HFF-Myc (cell line): ENCODE measurements around the gene RASSF5.
A peak's percentile ranks its signal among the peaks of the same experiment; 100 is the strongest.

Source experiments
- DNase-seq: peaks from one replicate; pipeline ENCODE4 v3.0.0-alpha.2; 2011; ENCODE audit warnings: low read depth; ENCODE audit errors: extremely low read depth
- H3K4me3 ChIP-seq: replicated peaks from 2 replicates; pipeline ENCODE4 v1.5.1; 2011; ENCODE audit warnings: low read depth, mild to moderate bottlenecking, control low read depth, low read length
- TF ChIP-seq, protein P1 (sequence below): IDR thresholded peaks from 2 replicates; pipeline ENCODE4 v1.5.1; 2012; ENCODE audit warnings: mild to moderate bottlenecking, low read depth, low read length, control low read depth; ENCODE audit errors: missing control alignments

Gene RASSF5

DNA sequence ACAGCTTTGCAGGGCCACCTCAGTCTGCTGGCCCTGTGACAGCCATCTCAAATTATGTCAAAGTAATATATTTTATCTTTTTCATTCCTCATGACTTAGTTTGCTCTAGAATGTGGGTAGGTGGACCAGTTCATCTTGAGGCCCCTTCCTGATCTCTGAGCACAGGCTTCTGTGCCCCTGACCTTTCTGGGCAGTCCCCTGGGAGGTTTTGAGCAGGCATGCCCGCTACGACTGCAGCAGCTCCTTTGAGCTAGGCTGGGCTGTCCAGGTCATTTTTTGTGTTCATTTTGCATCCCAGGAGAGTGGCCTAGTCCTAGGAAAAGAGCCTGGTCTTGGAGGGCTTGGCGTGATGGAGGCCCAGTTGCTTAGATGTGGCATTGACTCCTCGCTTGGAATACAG, 62.2 kb downstream of the RASSF5 start:
- no peak overlapping the region for H3K4me3 ChIP-seq
- TF ChIP-seq, protein P1, sequence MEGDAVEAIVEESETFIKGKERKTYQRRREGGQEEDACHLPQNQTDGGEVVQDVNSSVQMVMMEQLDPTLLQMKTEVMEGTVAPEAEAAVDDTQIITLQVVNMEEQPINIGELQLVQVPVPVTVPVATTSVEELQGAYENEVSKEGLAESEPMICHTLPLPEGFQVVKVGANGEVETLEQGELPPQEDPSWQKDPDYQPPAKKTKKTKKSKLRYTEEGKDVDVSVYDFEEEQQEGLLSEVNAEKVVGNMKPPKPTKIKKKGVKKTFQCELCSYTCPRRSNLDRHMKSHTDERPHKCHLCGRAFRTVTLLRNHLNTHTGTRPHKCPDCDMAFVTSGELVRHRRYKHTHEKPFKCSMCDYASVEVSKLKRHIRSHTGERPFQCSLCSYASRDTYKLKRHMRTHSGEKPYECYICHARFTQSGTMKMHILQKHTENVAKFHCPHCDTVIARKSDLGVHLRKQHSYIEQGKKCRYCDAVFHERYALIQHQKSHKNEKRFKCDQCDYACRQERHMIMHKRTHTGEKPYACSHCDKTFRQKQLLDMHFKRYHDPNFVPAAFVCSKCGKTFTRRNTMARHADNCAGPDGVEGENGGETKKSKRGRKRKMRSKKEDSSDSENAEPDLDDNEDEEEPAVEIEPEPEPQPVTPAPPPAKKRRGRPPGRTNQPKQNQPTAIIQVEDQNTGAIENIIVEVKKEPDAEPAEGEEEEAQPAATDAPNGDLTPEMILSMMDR: no peak
- no peak for DNase-seq

DNA sequence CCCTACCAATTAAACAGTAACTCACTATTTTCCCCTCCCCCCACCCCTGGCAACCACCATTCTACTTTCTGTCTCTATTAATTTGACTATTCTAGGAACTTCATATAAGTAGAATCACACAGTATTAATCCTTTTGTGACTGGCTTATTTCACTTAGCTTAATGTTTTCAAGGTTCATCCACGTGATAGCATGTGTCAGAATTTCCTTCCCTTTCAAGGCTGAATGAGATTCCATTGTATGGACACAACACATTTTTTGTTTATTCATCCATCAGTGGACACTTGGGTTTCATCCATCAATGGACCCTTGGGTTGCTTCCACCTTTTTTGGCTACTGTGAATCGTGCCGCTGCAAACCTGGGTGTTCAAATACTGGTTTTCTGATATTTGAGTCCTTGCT, 63.2 kb downstream of the RASSF5 start:
- TF ChIP-seq, protein P1: no peak
- no peak for DNase-seq
- H3K4me3 ChIP-seq: no peak overlapping the region

DNA sequence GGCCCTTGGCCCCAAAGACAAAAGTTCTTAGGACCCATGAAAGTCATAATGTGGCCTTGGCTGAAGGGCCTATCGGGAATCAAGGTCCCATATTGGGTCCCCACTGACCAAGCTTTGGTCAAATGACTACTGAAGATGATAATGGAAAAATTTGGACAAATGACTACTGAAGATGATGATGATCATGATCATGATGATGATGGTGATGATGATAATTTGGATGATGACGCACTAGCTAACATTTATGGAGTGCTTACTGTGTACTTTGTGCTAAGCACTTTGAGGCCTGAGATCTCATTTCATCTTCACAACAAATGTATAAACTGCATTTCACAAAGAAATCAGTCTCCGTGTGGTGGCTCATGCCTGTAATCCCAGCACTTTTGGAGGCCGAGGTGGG, 65.5 kb downstream of the RASSF5 start:
- no peak overlapping the region for H3K4me3 ChIP-seq
- TF ChIP-seq, protein P1: no peak
- no peak for DNase-seq

DNA sequence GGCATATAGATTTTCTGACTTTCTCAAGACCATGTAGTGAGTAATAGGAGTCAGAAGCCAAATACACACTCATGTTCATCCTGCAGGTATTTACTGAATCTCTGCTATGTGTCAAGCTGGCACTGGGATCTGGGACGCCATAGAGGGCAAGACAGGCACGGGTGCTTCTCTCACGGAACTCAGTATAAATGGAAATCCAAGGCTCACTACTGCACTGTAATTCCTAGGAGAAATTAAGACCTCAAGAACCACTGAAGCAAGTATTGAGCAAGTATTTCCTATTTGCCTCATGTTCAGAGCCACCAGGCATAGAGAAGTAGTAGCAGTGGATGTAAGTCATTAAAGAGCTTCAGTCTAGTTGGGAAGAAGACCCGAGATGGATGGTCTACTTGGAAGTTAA, 66.0 kb downstream of the RASSF5 start:
- TF ChIP-seq, protein P1: no peak
- no peak for DNase-seq
- H3K4me3 ChIP-seq: no peak overlapping the region

DNA sequence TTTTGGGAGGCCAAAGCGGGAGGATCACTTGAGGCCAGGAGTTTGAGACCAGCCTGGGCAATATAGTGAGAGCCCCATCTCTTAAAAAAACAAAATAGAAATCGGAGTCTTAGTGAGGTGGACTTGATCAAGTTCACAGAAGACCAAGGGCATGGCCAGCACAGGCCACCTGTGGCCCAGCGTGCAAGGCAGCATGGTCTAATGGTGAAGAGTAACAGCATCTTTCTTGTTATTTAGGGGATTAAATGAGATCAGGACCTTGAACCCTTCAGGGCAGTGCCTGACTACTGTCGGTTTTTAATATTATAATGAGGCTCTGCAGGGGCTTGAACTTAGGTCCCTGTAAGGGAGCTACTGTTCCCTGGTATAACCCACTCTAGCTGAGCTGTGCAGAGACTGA, 66.4 kb downstream of the RASSF5 start:
- H3K4me3 ChIP-seq: no peak overlapping the region
- DNase-seq: no peak
- TF ChIP-seq, protein P1: no peak

DNA sequence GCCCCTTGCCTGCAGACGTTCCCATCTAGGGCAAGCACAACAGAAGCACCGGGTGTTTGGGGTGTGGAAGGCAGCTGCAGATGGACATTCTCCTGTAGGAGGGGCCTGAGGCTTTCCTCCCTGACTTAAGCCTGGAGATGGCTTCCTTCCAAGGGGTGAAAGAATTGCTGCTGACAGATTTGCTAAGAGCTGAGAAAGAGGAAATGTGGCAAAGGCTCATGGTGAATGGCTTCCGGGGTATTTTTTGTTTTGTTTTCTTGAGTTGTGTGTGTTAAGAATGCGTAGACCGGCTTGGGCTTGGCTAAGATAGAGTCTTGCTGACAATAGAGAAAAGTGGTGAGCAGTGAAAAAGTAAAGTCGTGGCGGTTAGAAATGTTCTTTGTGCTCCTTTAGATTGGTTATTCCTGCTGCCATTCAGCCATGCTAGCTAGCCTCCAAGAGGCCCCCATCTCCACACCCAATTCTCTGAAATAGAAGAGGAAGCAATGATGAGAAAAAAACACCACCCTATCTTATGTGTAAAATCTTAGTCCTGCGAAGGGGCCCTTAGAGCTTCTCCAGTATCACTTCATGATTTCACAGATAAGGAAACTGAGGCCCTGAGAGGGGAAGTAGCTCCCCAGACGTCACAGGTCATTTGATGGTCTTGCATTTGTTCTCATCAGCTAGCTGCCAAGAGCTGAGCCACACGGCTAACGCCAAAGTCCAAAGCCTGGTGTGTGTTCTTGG, 68.0 kb downstream of the RASSF5 start:
- TF ChIP-seq, protein P1: no peak
- no peak overlapping the region for H3K4me3 ChIP-seq
- DNase-seq: peak; percentile 80
